Fibroblast of lung (primary cell): ENCODE data around the gene UXS1. TPM values are rescaled to one million over a fixed set of nuclear protein-coding genes. Genes with fewer than 3 reads are reported as not detected.

Source experiments
- DNase-seq, 2 donors: peaks; one replicate each; pipeline versions ENCODE4 v3.0.0 to v3.0.0-alpha.2; 2010; ENCODE audit warnings: low read depth in 2 of 2
- H2AFZ ChIP-seq: 2 replicates; pipeline ENCODE4 v1.5.1; 2012; ENCODE audit warnings: low read length, control low read depth, inconsistent platforms
- H3K27ac ChIP-seq: 2 replicates; pipeline ENCODE4 v1.5.1; 2011; ENCODE audit warnings: low read length, control low read depth; ENCODE audit not compliant: insufficient read depth
- H3K27me3 ChIP-seq: 2 replicates; pipeline ENCODE4 v1.5.1; 2011; ENCODE audit warnings: mild to moderate bottlenecking, low read length; ENCODE audit not compliant: control insufficient read depth, insufficient read depth
- H3K36me3 ChIP-seq: 2 replicates; pipeline ENCODE4 v1.5.1; 2011; ENCODE audit warnings: low read length; ENCODE audit not compliant: control insufficient read depth, insufficient read depth
- H3K4me1 ChIP-seq: 2 replicates; pipeline ENCODE4 v1.5.1; 2011; ENCODE audit warnings: low read length; ENCODE audit not compliant: control insufficient read depth, insufficient read depth; ENCODE audit errors: extremely low read depth
- H3K4me2 ChIP-seq: 2 replicates; pipeline ENCODE4 v1.5.1; 2011; ENCODE audit warnings: low read length, control low read depth; ENCODE audit not compliant: insufficient read depth; ENCODE audit errors: extremely low read depth
- H3K4me3 ChIP-seq, 4 experiments: fragments of 200-600 bp in 1 of 4; sonication (generic) in 1 of 4; replicated peaks in 1 of 4; 2 replicates each; pipeline ENCODE4 v1.5.1; 2011 to 2016; ENCODE audit warnings: low read length in 4 of 4, low read depth in 3 of 4, mild to moderate bottlenecking in 3 of 4, control low read depth in 2 of 4, inconsistent platforms in 1 of 4, mixed read lengths in 1 of 4; ENCODE audit not compliant: insufficient read depth in 1 of 4; ENCODE audit errors: control extremely low read depth in 1 of 4
- H3K79me2 ChIP-seq: 2 replicates; pipeline ENCODE4 v1.5.1; 2012; ENCODE audit warnings: mild to moderate bottlenecking, low read length, inconsistent platforms; ENCODE audit not compliant: control insufficient read depth, insufficient read depth
- H3K9ac ChIP-seq: 2 replicates; pipeline ENCODE4 v1.5.1; 2011; ENCODE audit warnings: mild to moderate bottlenecking, low read length, control low read depth; ENCODE audit not compliant: insufficient read depth
- H3K9me3 ChIP-seq: 2 replicates; pipeline ENCODE4 v1.5.1; 2012; ENCODE audit warnings: low read depth, low read length; ENCODE audit not compliant: control insufficient read depth, insufficient read depth
- H4K20me1 ChIP-seq: 2 replicates; pipeline ENCODE4 v1.5.1; 2011; ENCODE audit warnings: low read length; ENCODE audit not compliant: control insufficient read depth, insufficient read depth; ENCODE audit errors: extremely low read depth
- EZH2 ChIP-seq: IDR thresholded peaks from 2 replicates; pipeline ENCODE4 v1.5.1; 2012; ENCODE audit warnings: low read length, control low read depth, mild to moderate bottlenecking; ENCODE audit errors: missing control alignments
- polyA plus RNA-seq, 2 donors: library from polyadenylated mRNA; depleted of rRNA in 1 of 2; stranded (reverse) in 1 of 2; unstranded in 1 of 2; fragments of >200 nt; gene quantifications; 2 replicates each; pipeline ENCODE4 v1.2.1, GENCODE V29; 2011 to 2012; ENCODE audit warnings: missing spikeins in 1 of 2
- total RNA-seq: library from RNA; depleted of rRNA; stranded (reverse); fragments of >200 nt; gene quantifications from 2 replicates; pipeline ENCODE4 v1.2.1, GENCODE V29; 2014
- TF ChIP-seq, protein P1 (sequence below), 2 donors: IDR thresholded peaks in 1 of 2; conservative IDR thresholded peaks in 1 of 2; 1 replicate in 1 of 2; 2 replicates in 1 of 2; pipeline ENCODE4 v1.5.1; 2011 to 2012; ENCODE audit warnings: low read length in 2 of 2, control low read depth in 1 of 2, inconsistent platforms in 1 of 2, low read depth in 1 of 2, mild to moderate bottlenecking in 1 of 2

The UXS1 gene
- total and polyA plus RNA-seq, 2 donors (not counting 1 experiment from before 2014, with no cell fraction given), result 23.1 to 59.8 TPM

DNA sequence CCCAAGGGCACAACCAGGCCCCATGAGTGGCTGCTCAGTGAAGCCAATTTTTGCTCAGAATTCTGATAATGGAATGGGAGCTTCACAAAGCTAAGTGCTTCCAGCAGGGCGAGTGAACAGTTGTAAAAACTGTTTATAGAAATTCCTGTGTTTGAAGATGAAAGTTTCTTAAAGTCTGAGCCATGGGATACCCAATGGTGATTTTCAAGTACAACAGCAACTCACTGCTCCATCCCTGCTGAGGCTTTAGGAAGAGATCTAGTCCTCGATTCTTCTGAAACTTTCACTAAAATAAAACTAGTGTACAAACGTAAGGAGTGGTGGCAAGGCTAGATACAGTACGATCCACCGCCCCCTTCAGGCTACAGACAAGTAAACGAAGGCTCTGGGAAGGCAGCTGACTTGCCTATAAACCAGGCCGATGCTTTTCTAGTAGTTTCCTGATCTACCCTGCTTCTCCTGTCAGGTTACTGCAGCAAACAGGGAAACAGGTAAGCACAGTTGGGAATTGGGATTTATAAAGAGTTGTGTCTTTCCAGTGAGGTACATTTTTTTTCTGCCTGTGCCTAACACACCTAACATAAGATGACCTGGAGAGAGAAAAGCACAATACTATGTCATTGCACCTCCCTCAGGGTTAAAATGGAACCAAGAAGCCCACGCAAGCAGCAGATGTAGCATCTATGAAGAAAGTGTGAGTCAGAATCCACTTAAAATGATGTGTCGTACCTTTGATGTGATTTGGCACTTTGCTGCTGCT lies 108.7 kb downstream of the UXS1 start:
- no peak overlapping the region for H3K27ac ChIP-seq
- no peaks in the 10 kb centered on the region for H3K27me3 ChIP-seq
- H3K4me1 ChIP-seq, result no peaks in the 10 kb centered on the region
- no peak overlapping the region for H3K9ac ChIP-seq
- no peaks in the 10 kb centered on the region for H3K9me3 ChIP-seq
- no peak overlapping the region for H2AFZ ChIP-seq
- no peaks in the 10 kb centered on the region for H4K20me1 ChIP-seq
- peak; percentile 21 to 61 for DNase-seq
- H3K36me3 ChIP-seq, result no peaks in the 10 kb centered on the region
- TF ChIP-seq, protein P1, sequence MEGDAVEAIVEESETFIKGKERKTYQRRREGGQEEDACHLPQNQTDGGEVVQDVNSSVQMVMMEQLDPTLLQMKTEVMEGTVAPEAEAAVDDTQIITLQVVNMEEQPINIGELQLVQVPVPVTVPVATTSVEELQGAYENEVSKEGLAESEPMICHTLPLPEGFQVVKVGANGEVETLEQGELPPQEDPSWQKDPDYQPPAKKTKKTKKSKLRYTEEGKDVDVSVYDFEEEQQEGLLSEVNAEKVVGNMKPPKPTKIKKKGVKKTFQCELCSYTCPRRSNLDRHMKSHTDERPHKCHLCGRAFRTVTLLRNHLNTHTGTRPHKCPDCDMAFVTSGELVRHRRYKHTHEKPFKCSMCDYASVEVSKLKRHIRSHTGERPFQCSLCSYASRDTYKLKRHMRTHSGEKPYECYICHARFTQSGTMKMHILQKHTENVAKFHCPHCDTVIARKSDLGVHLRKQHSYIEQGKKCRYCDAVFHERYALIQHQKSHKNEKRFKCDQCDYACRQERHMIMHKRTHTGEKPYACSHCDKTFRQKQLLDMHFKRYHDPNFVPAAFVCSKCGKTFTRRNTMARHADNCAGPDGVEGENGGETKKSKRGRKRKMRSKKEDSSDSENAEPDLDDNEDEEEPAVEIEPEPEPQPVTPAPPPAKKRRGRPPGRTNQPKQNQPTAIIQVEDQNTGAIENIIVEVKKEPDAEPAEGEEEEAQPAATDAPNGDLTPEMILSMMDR (conservative IDR thresholded peaks at IDR 0.05 in 1 of 2, IDR thresholded peaks at IDR 0.05 in 1 of 2; ENCODE audit: low read depth in 1 of 2, low read length in 2 of 2), result peak; percentile 46 to 57
- TF ChIP-seq EZH2, result no peak
- no peaks in the 10 kb centered on the region for H3K79me2 ChIP-seq
- H3K4me2 ChIP-seq, result no peak overlapping the region
- H3K4me3 ChIP-seq, result no peak overlapping the region

DNA sequence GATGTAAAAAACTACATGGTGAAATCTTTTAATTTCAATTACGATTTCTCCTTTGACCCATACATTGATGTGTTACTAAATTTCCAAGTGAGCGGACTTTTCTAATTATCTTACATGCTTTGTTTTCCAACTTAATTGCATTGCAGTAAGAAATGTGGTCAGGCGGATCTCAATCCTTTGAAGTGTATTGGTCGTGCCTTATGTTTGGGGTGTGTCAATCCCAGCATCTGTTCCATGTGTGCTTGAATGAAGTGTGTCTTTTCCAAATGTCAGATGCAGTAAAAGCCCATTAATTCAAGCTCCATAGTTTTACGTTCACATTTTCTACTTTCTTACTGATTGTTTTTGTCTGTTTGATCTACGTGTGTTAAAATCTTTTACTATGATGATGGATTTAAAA lies 113.1 kb downstream of the UXS1 start:
- no peaks in the 10 kb centered on the region for H3K79me2 ChIP-seq
- no peak overlapping the region for H3K4me2 ChIP-seq
- no peak overlapping the region for H2AFZ ChIP-seq
- no peaks in the 10 kb centered on the region for H3K36me3 ChIP-seq
- DNase-seq, result no peak
- no peak overlapping the region for H3K4me3 ChIP-seq
- no peaks in the 10 kb centered on the region for H4K20me1 ChIP-seq
- H3K9ac ChIP-seq, result no peak overlapping the region
- TF ChIP-seq, protein P1 (conservative IDR thresholded peaks at IDR 0.05 in 1 of 2, IDR thresholded peaks at IDR 0.05 in 1 of 2; ENCODE audit: low read depth in 1 of 2, low read length in 2 of 2), result no peak
- no peak for TF ChIP-seq EZH2
- H3K27ac ChIP-seq, result no peak overlapping the region
- H3K9me3 ChIP-seq, result no peaks in the 10 kb centered on the region
- H3K27me3 ChIP-seq, result no peaks in the 10 kb centered on the region
- H3K4me1 ChIP-seq, result no peaks in the 10 kb centered on the region

DNA sequence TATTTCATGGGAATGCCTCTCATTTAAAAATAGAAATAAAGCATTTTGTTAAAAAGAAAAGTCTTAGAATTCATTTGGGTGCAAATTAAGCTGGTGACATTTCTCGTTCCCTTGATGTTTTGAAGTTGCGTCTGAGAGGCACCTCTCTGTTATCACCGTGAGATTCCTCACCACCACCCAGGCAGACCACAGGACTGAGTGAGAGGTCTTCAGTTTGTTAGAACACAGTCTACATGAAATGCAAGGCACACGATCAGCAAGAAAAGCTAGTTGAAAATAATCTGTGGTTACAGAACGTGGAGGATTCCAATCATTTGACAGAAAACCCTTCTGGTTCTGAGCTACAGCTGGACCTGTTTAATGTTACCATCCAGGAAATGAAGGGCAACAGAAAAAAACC lies 116.0 kb downstream of the UXS1 start:
- Histone ChIP-seq H2AFZ (no peak overlapping the region), H3K4me3 (no peak overlapping the region), H3K27me3 (no peaks in the 10 kb centered on the region), H3K27ac (no peak overlapping the region), H3K4me2 (no peak overlapping the region), H3K9me3 (no peaks in the 10 kb centered on the region), H3K36me3 (no peaks in the 10 kb centered on the region), H3K79me2 (no peaks in the 10 kb centered on the region), H4K20me1 (no peaks in the 10 kb centered on the region), H3K4me1 (no peaks in the 10 kb centered on the region), H3K9ac (no peak overlapping the region)
- TF ChIP-seq, protein P1 (conservative IDR thresholded peaks at IDR 0.05 in 1 of 2, IDR thresholded peaks at IDR 0.05 in 1 of 2; ENCODE audit: low read depth in 1 of 2, low read length in 2 of 2), result no peak
- no peak for TF ChIP-seq EZH2
- no peak for DNase-seq
